H9 (cell line): ENCODE measurements around the gene IGFBP5. TPM values are rescaled to one million over a fixed set of nuclear protein-coding genes. Genes with fewer than 3 reads are reported as not detected.

Experiments
- DNase-seq: peaks from one replicate; pipeline ENCODE4 v3.0.0-alpha.2; 2017
- H2AFZ ChIP-seq: one replicate; pipeline ENCODE4 v1.6.1; 2013; ENCODE audit warnings: mild to moderate bottlenecking, low read length, control low read depth, moderate library complexity
- H2AK5ac ChIP-seq: 2 replicates; pipeline ENCODE4 v1.6.1; 2013; ENCODE audit warnings: low read length, control low read depth, mixed read lengths; ENCODE audit not compliant: insufficient read length
- H2BK120ac ChIP-seq: one replicate; pipeline ENCODE4 v1.6.1; 2013; ENCODE audit warnings: low read depth, mild to moderate bottlenecking, low read length, control low read depth, inconsistent platforms; ENCODE audit not compliant: poor library complexity, severe bottlenecking
- H2BK12ac ChIP-seq: 2 replicates; pipeline ENCODE4 v1.6.1; 2013; ENCODE audit warnings: low read length, control low read depth, mixed read lengths, low read depth; ENCODE audit not compliant: insufficient read length
- H2BK15ac ChIP-seq: 2 replicates; pipeline ENCODE4 v1.6.1; 2013; ENCODE audit warnings: low read depth, low read length, control low read depth
- H2BK20ac ChIP-seq: one replicate; pipeline ENCODE4 v1.6.1; 2013; ENCODE audit warnings: low read depth, mild to moderate bottlenecking, low read length, control low read depth, inconsistent platforms; ENCODE audit not compliant: poor library complexity, severe bottlenecking
- H2BK5ac ChIP-seq: 2 replicates; pipeline ENCODE4 v1.6.1; 2013; ENCODE audit warnings: low read length, control low read depth, mixed read lengths; ENCODE audit not compliant: insufficient read length
- H3K14ac ChIP-seq: 2 replicates; pipeline ENCODE4 v1.6.1; 2013; ENCODE audit warnings: low read length, control low read depth; ENCODE audit not compliant: insufficient read depth
- H3K18ac ChIP-seq: 2 replicates; pipeline ENCODE4 v1.6.1; 2013; ENCODE audit warnings: low read depth, mild to moderate bottlenecking, mixed read lengths, low read length, control low read depth; ENCODE audit not compliant: insufficient read length
- H3K23ac ChIP-seq: 2 replicates; pipeline ENCODE4 v1.6.1; 2013; ENCODE audit warnings: low read length, control low read depth, mixed read lengths, low read depth; ENCODE audit not compliant: insufficient read length
- H3K23me2 ChIP-seq: 2 replicates; pipeline ENCODE4 v1.6.1; 2013; ENCODE audit warnings: low read depth, mild to moderate bottlenecking, mixed read lengths, low read length, control low read depth; ENCODE audit not compliant: insufficient read length, poor library complexity, severe bottlenecking
- H3K27ac ChIP-seq: 2 replicates; pipeline ENCODE4 v1.5.1; 2013; ENCODE audit warnings: low read length, control low read depth, mixed read lengths, low read depth; ENCODE audit not compliant: insufficient read length
- H3K27me3 ChIP-seq: 2 replicates; pipeline ENCODE4 v1.6.1; 2013; ENCODE audit warnings: low read length, control low read depth, inconsistent platforms; ENCODE audit not compliant: insufficient read depth
- H3K4ac ChIP-seq: 2 replicates; pipeline ENCODE4 v1.6.1; 2013; ENCODE audit warnings: low read depth, mild to moderate bottlenecking, control low read depth, inconsistent platforms, low read length, moderate library complexity
- H3K4me1 ChIP-seq: 2 replicates; pipeline ENCODE4 v1.6.1; 2013; ENCODE audit warnings: low read length, control low read depth, inconsistent platforms; ENCODE audit not compliant: insufficient read depth
- H3K4me2 ChIP-seq: 2 replicates; pipeline ENCODE4 v1.6.1; 2013; ENCODE audit warnings: low read length, control low read depth, mixed read lengths; ENCODE audit not compliant: insufficient read length, insufficient read depth
- H3K56ac ChIP-seq: 2 replicates; pipeline ENCODE4 v1.6.1; 2013; ENCODE audit warnings: low read depth, mild to moderate bottlenecking, mixed read lengths, low read length, control low read depth; ENCODE audit not compliant: insufficient read length
- H3K79me1 ChIP-seq: 2 replicates; pipeline ENCODE4 v1.6.1; 2013; ENCODE audit warnings: low read depth, mild to moderate bottlenecking, moderate library complexity, low read length, control low read depth, inconsistent platforms; ENCODE audit not compliant: insufficient read depth, poor library complexity, severe bottlenecking
- H3K79me2 ChIP-seq: 2 replicates; pipeline ENCODE4 v1.6.1; 2013; ENCODE audit warnings: low read length, control low read depth, inconsistent platforms; ENCODE audit not compliant: insufficient read depth
- H3K9ac ChIP-seq: 2 replicates; pipeline ENCODE4 v1.6.1; 2013; ENCODE audit warnings: low read length, control low read depth, mixed read lengths; ENCODE audit not compliant: insufficient read length; ENCODE audit errors: extremely low read depth
- H3K9me3 ChIP-seq: one replicate; pipeline ENCODE4 v1.6.1; 2013; ENCODE audit warnings: low read depth, low read length, inconsistent platforms; ENCODE audit not compliant: control insufficient read depth
- H3T11ph ChIP-seq: one replicate; pipeline ENCODE4 v1.6.1; 2013; ENCODE audit warnings: mild to moderate bottlenecking, low read length, control low read depth, inconsistent platforms
- H4K20me1 ChIP-seq: one replicate; pipeline ENCODE4 v1.6.1; 2013; ENCODE audit not compliant: control insufficient read depth, insufficient read length, insufficient read depth
- H4K5ac ChIP-seq: 2 replicates; pipeline ENCODE4 v1.6.1; 2013; ENCODE audit warnings: low read depth, mild to moderate bottlenecking, mixed read lengths, low read length, control low read depth; ENCODE audit not compliant: insufficient read length
- H4K8ac ChIP-seq: replicated peaks from 2 replicates; pipeline ENCODE4 v1.6.1; 2013; ENCODE audit warnings: low read length, control low read depth, mixed read lengths, low read depth; ENCODE audit not compliant: insufficient read length
- H4K91ac ChIP-seq: 2 replicates; pipeline ENCODE4 v1.6.1; 2013; ENCODE audit warnings: low read depth, mild to moderate bottlenecking, moderate library complexity, mixed read lengths, low read length, control low read depth; ENCODE audit not compliant: insufficient read length
- H3K27ac Mint-ChIP-seq, 3 experiments: 2 replicates in 2 of 3; 3 replicates in 1 of 3; pipeline ENCODE4 v1.8.0; 2020 to 2021; ENCODE audit warnings: mixed read lengths in 3 of 3, mild to moderate bottlenecking in 1 of 3, moderate library complexity in 1 of 3
- H3K27me3 Mint-ChIP-seq: 2 replicates; pipeline ENCODE4 v1.8.0; 2021; ENCODE audit warnings: low read depth, mild to moderate bottlenecking, moderate library complexity, mixed read lengths
- H3K36me3 Mint-ChIP-seq, 3 experiments: 2 replicates in 2 of 3; 3 replicates in 1 of 3; pipeline ENCODE4 v1.8.0; 2020 to 2021; ENCODE audit warnings: low read depth in 3 of 3, mixed read lengths in 3 of 3; ENCODE audit not compliant: insufficient read depth in 1 of 3
- H3K4me1 Mint-ChIP-seq, 2 experiments: 2 replicates each; pipeline ENCODE4 v1.8.0; 2020; ENCODE audit warnings: mixed read lengths in 2 of 2
- H3K4me3 Mint-ChIP-seq, 2 experiments: 2 replicates in 1 of 2; 3 replicates in 1 of 2; pipeline ENCODE4 v1.8.0; 2020 to 2021; ENCODE audit warnings: mild to moderate bottlenecking in 2 of 2, mixed read lengths in 2 of 2, moderate library complexity in 1 of 2
- H3K9me3 Mint-ChIP-seq, 2 experiments: 2 replicates in 1 of 2; 3 replicates in 1 of 2; pipeline ENCODE4 v1.8.0; 2020; ENCODE audit warnings: mild to moderate bottlenecking in 2 of 2, mixed read lengths in 2 of 2, moderate library complexity in 1 of 2
- WGBS: extraction: QIAGEN DNeasy Blood & Tissue Kit; methylation state at CpG from one replicate; pipeline ENCODE4 v1.1.7; 2013; ENCODE audit warnings: missing lambda C conversion rate, low lambda C conversion rate, mixed read lengths; ENCODE audit not compliant: insufficient read length; ENCODE audit errors: extremely low coverage; 5-methylcytosine and 5-hydroxymethylcytosine counted together
- total RNA-seq: library from RNA; stranded (reverse); gene quantifications from 2 replicates; pipeline ENCODE4 v1.2.1, GENCODE V29; 2021
- TF ChIP-seq, protein P1 (sequence below): fragments of 200-600 bp; sonication (generic); conservative IDR thresholded peaks from 3 replicates; pipeline ENCODE4 v1.8.0; 2021; ENCODE audit warnings: antibody characterized with exemption, mild to moderate bottlenecking

The IGFBP5 gene
- total RNA-seq, 1 experiment from 2014 or later = 0.90 TPM

DNA sequence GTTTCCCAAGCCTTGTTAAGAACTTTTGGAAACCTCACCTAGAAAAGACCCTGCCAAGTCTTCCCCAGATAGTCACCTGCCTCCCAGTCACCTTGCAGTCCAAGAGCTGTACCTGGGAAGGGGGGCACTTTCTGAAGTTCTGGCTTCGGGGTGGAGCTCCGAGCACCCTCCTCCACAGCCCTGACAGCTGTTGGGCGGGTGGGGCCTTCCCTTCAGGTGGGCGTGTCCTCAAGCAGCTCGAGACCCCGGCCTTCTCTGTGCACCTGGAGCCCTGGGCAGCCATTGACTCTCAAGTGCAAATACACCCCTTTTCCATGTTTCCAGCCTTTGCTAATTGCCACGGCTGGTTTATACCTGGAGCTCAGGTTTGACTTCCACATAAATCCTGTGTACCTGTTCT, 37.0 kb upstream of the IGFBP5 start:
- Histone ChIP-seq H3K23ac (no peak overlapping the region), H2BK15ac (no peak overlapping the region), H3K79me1 (no peaks in the 10 kb centered on the region), H3K79me2 (no peaks in the 10 kb centered on the region), H4K5ac (no peak overlapping the region), H2BK12ac (no peak overlapping the region), H3K27ac (no peak overlapping the region), H3K9ac (no peak overlapping the region), H3K4me2 (no peak overlapping the region), H2BK5ac (no peak overlapping the region), H3T11ph (no peak overlapping the region), H2AK5ac (no peak overlapping the region), H3K27me3 (no peaks in the 10 kb centered on the region), H2AFZ (no peak overlapping the region), H2BK20ac (no peak overlapping the region), H3K23me2 (no peaks in the 10 kb centered on the region), H3K4ac (no peak overlapping the region), H4K91ac (no peak overlapping the region), H4K8ac (no peak overlapping the region), H3K4me1 (no peaks in the 10 kb centered on the region), H3K18ac (no peak overlapping the region), H3K9me3 (no peaks in the 10 kb centered on the region), H4K20me1 (no peaks in the 10 kb centered on the region), H3K14ac (no peak overlapping the region), H2BK120ac (no peak overlapping the region), H3K56ac (no peak overlapping the region)
- WGBS = no CpG with 5 or more reads among the region's 7 CpGs
- no peaks in the 10 kb centered on the region for H3K9me3 Mint-ChIP-seq
- DNase-seq = peak; percentile 32
- H3K4me3 Mint-ChIP-seq = no peak overlapping the region
- H3K27ac Mint-ChIP-seq = no peak overlapping the region
- TF ChIP-seq, protein P1, sequence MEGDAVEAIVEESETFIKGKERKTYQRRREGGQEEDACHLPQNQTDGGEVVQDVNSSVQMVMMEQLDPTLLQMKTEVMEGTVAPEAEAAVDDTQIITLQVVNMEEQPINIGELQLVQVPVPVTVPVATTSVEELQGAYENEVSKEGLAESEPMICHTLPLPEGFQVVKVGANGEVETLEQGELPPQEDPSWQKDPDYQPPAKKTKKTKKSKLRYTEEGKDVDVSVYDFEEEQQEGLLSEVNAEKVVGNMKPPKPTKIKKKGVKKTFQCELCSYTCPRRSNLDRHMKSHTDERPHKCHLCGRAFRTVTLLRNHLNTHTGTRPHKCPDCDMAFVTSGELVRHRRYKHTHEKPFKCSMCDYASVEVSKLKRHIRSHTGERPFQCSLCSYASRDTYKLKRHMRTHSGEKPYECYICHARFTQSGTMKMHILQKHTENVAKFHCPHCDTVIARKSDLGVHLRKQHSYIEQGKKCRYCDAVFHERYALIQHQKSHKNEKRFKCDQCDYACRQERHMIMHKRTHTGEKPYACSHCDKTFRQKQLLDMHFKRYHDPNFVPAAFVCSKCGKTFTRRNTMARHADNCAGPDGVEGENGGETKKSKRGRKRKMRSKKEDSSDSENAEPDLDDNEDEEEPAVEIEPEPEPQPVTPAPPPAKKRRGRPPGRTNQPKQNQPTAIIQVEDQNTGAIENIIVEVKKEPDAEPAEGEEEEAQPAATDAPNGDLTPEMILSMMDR = no peak
- H3K27me3 Mint-ChIP-seq = peaks cover 4% of the 10 kb centered on the region
- H3K36me3 Mint-ChIP-seq = no peaks in the 10 kb centered on the region; a peak in 1 of 7 replicates
- peaks cover 3 to 4% of the 10 kb centered on the region in 2 experiments; a peak in 1 of 4 replicates for H3K4me1 Mint-ChIP-seq
